ENCODE data around the gene MIER2. TPM values are rescaled to one million over a fixed set of nuclear protein-coding genes. Genes with fewer than 3 reads are reported as not detected.

The MIER2 gene
- total RNA-seq, 2 donors from 2014 or later: 3.1 to 9.6 TPM

- H3K36me3 ChIP-seq (replicated peaks in 1 of 2; ENCODE audit: insufficient read depth in 1 of 2, low read depth in 2 of 2): no peaks in the 10 kb centered on the region
- DNase-seq (no peak), ATAC-seq (no peak)
- H3K9me3 ChIP-seq: no peaks in the 10 kb centered on the region
- no peak for TF ChIP-seq POLR2A (IDR thresholded peaks at IDR 0.05)
- TF ChIP-seq, protein P1, sequence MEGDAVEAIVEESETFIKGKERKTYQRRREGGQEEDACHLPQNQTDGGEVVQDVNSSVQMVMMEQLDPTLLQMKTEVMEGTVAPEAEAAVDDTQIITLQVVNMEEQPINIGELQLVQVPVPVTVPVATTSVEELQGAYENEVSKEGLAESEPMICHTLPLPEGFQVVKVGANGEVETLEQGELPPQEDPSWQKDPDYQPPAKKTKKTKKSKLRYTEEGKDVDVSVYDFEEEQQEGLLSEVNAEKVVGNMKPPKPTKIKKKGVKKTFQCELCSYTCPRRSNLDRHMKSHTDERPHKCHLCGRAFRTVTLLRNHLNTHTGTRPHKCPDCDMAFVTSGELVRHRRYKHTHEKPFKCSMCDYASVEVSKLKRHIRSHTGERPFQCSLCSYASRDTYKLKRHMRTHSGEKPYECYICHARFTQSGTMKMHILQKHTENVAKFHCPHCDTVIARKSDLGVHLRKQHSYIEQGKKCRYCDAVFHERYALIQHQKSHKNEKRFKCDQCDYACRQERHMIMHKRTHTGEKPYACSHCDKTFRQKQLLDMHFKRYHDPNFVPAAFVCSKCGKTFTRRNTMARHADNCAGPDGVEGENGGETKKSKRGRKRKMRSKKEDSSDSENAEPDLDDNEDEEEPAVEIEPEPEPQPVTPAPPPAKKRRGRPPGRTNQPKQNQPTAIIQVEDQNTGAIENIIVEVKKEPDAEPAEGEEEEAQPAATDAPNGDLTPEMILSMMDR (IDR thresholded peaks at IDR 0.05): no peak
- H3K27me3 ChIP-seq: no peaks in the 10 kb centered on the region
- 37 to 50% methylated on average over 21 of the region's 21 CpGs for WGBS, 2 donors
- peaks cover 2% of the 10 kb centered on the region for H3K4me1 ChIP-seq
- intact Hi-C loops (cut with DNase I): no loop called here
- no peak overlapping the region for H3K27ac ChIP-seq
- no peak overlapping the region for H3K4me3 ChIP-seq
Observed at GRCh38 chr19:277581-278165, 66.9 kb downstream of the MIER2 start.

DNA sequence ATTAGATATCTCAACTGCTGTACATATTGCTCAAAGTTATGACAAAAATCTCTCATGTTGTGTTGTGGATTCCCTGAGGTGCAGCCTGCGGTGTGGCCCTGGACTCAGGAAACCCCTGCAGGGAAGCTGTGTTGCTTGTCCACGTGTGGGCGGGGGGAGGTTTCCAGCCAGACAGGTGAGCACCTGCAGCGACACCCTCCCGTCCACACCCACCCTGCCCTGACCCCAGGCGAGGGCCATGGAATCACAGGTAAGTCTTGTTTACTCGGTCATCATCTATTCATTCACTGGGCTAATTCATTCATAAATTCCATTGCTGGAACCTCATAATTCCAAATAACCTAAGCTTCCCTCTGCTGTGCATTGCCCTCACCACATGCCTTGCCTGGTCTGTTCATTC lies 67.5 kb downstream of the MIER2 start:
- Histone ChIP-seq H3K4me1 (no peaks in the 10 kb centered on the region), H3K27me3 (no peaks in the 10 kb centered on the region), H3K36me3 (replicated peaks in 1 of 2; ENCODE audit: insufficient read depth in 1 of 2, low read depth in 2 of 2) (no peaks in the 10 kb centered on the region), H3K9me3 (no peaks in the 10 kb centered on the region), H3K27ac (no peak overlapping the region), H3K4me3 (no peak overlapping the region)
- TF ChIP-seq POLR2A (IDR thresholded peaks at IDR 0.05): no peak
- TF ChIP-seq, protein P1 (IDR thresholded peaks at IDR 0.05): no peak
- DNase-seq (no peak), ATAC-seq (no peak)
- intact Hi-C loops (cut with DNase I): no loop called here
- WGBS, 2 donors: 63 to 72% methylated on average over 7 of the region's 7 CpGs

GRCh38 chr19:275958-276646 lies 68.5 kb downstream of the MIER2 start:
- ATAC-seq (no peak), DNase-seq (no peak)
- Histone ChIP-seq H3K9me3 (no peaks in the 10 kb centered on the region), H3K4me3 (no peak overlapping the region), H3K27me3 (no peaks in the 10 kb centered on the region), H3K4me1 (no peaks in the 10 kb centered on the region), H3K27ac (no peak overlapping the region), H3K36me3 (replicated peaks in 1 of 2; ENCODE audit: insufficient read depth in 1 of 2, low read depth in 2 of 2) (no peaks in the 10 kb centered on the region)
- WGBS, 2 donors: 73 to 75% methylated on average over 19 of the region's 19 CpGs
- intact Hi-C loops (cut with DNase I): no loop called here
- TF ChIP-seq, protein P1 (IDR thresholded peaks at IDR 0.05): no peak
- TF ChIP-seq POLR2A (IDR thresholded peaks at IDR 0.05): no peak

DNA sequence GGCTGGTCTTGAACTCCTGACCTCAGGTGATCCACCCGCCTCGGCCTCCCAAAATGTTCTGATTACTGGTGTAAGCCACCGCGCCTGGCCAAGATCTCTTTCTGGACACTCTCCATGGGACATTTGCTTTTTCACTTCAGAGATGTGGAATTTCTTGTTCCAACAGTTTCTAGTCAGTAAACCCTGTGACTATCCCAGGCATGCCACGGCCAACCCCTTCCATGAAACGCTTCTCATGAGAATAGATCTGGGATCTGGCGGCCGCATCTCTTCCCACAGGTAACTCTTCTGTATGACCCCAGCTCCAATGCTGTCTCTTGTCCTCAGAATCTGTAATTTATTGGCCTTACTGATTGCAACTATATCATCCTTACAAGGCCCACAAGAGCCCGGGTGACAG lies 69.6 kb downstream of the MIER2 start:
- H3K27ac ChIP-seq: no peak overlapping the region
- TF ChIP-seq, protein P1 (IDR thresholded peaks at IDR 0.05): no peak
- no peak for TF ChIP-seq POLR2A (IDR thresholded peaks at IDR 0.05)
- H3K4me1 ChIP-seq: no peaks in the 10 kb centered on the region
- H3K9me3 ChIP-seq: no peaks in the 10 kb centered on the region
- H3K27me3 ChIP-seq: no peaks in the 10 kb centered on the region
- intact Hi-C loops (cut with DNase I): no loop called here
- DNase-seq (no peak), ATAC-seq (no peak)
- 77 to 81% methylated on average over 9 of the region's 9 CpGs for WGBS, 2 donors
- no peaks in the 10 kb centered on the region for H3K36me3 ChIP-seq (replicated peaks in 1 of 2; ENCODE audit: insufficient read depth in 1 of 2, low read depth in 2 of 2)
- H3K4me3 ChIP-seq: no peak overlapping the region

DNA sequence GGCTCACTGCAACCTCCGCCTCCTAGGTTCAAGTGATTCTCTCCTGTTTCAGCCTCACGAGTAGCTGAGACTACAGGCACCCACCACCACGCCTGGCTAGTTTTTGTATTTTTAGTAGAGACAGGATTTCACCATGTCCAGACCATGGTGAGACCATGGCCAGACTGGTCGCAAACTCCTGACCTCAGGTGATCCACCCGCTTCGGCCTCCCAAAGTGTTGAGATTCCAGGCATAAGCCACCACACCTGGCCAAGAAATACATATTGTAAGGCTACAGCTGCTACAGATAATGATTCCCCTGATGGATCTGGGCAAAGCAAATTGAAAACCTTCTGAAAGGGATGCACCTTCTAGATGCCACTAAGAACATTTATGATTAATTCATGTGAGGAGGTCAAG lies 71.2 kb downstream of the MIER2 start:
- no peaks in the 10 kb centered on the region for H3K4me1 ChIP-seq
- intact Hi-C loops (cut with DNase I): no loop called here
- H3K27me3 ChIP-seq: no peaks in the 10 kb centered on the region
- H3K4me3 ChIP-seq: no peak overlapping the region
- WGBS, 2 donors: 63 to 68% methylated on average over 6 of the region's 6 CpGs
- no peaks in the 10 kb centered on the region for H3K36me3 ChIP-seq (replicated peaks in 1 of 2; ENCODE audit: insufficient read depth in 1 of 2, low read depth in 2 of 2)
- TF ChIP-seq, protein P1 (IDR thresholded peaks at IDR 0.05): no peak
- no peak for TF ChIP-seq POLR2A (IDR thresholded peaks at IDR 0.05)
- H3K27ac ChIP-seq: no peak overlapping the region
- ATAC-seq (no peak), DNase-seq (no peak)
- no peaks in the 10 kb centered on the region for H3K9me3 ChIP-seq

All from body of pancreas (tissue), 4 donors.